Mammary epithelial cell (primary cell): Measurements from ENCODE around the gene BCL2L2.

Experiments used
- EZH2 ChIP-seq: IDR thresholded peaks from 2 replicates; pipeline ENCODE4 v1.6.1; 2012; ENCODE audit warnings: low read length, inconsistent platforms, borderline replicate concordance
- TF ChIP-seq, protein P1 (sequence below), 2 donors: IDR thresholded peaks in 1 of 2; conservative IDR thresholded peaks in 1 of 2; 2 replicates each; pipeline ENCODE4 v1.5.1; 2011 to 2012; ENCODE audit warnings: inconsistent platforms in 2 of 2, low read length in 2 of 2, mild to moderate bottlenecking in 2 of 2, control low read depth in 1 of 2, low read depth in 1 of 2; ENCODE audit not compliant: insufficient read depth in 1 of 2; ENCODE audit errors: extremely low read depth in 1 of 2

DNA sequence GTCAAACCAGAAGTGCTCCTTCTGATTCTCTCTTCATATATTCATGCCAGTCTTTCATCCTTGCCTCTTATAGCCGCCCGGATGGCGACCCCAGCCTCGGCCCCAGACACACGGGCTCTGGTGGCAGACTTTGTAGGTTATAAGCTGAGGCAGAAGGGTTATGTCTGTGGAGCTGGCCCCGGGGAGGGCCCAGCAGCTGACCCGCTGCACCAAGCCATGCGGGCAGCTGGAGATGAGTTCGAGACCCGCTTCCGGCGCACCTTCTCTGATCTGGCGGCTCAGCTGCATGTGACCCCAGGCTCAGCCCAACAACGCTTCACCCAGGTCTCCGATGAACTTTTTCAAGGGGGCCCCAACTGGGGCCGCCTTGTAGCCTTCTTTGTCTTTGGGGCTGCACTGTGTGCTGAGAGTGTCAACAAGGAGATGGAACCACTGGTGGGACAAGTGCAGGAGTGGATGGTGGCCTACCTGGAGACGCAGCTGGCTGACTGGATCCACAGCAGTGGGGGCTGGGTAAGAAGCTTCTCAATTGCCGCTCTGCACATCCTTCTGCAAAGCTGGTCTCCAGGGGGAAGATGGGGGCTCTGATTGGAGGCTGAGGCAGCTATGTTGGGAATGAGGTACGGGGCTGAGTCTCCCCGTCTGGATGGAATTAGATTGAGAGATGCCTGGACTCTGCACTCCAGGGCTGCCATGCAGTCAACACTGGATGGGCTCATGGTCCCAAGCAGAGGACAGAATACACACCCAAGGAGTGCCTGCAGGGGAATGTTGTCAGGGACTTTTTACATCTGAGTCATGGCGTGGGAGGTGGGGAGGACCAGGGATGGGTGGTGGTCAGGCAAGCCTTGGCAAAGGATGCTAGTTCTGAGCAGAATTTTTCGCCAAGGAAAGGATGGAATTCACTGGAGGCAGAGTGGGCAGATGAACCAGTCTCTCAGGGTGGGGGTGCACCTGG is 1.3 kb downstream of the BCL2L2 start:
- TF ChIP-seq, protein P1, sequence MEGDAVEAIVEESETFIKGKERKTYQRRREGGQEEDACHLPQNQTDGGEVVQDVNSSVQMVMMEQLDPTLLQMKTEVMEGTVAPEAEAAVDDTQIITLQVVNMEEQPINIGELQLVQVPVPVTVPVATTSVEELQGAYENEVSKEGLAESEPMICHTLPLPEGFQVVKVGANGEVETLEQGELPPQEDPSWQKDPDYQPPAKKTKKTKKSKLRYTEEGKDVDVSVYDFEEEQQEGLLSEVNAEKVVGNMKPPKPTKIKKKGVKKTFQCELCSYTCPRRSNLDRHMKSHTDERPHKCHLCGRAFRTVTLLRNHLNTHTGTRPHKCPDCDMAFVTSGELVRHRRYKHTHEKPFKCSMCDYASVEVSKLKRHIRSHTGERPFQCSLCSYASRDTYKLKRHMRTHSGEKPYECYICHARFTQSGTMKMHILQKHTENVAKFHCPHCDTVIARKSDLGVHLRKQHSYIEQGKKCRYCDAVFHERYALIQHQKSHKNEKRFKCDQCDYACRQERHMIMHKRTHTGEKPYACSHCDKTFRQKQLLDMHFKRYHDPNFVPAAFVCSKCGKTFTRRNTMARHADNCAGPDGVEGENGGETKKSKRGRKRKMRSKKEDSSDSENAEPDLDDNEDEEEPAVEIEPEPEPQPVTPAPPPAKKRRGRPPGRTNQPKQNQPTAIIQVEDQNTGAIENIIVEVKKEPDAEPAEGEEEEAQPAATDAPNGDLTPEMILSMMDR (conservative IDR thresholded peaks at IDR 0.05 in 1 of 2, IDR thresholded peaks at IDR 0.05 in 1 of 2; ENCODE audit: extremely low read depth in 1 of 2, insufficient read depth in 1 of 2, low read depth in 1 of 2, low read length in 2 of 2), result no peak
- no peak for TF ChIP-seq EZH2
